GM18511 (cell line): Measurements from ENCODE around the gene HSF5.
"Not testable (repeated sequence)": the region's sequence is repeated elsewhere in the genome, so short reads cannot be mapped to it uniquely, and the experiment has no call there.

ENCODE experiments used
- ATAC-seq: cut with Tn5 transposase; IDR thresholded peaks from one replicate; pipeline ENCODE4 v1.9.1; 2021; ENCODE audit warnings: mild to moderate bottlenecking, moderate library complexity; ENCODE audit not compliant: unreplicated experiment

The HSF5 gene

GRCh38 chr17:58484600-58484999 lies 3.6 kb downstream of the HSF5 start:
- no peak for ATAC-seq

- ATAC-seq = not testable (repeated sequence)
Measured at GRCh38 chr17:58481798-58482197, 6.4 kb downstream of the HSF5 start.

- no peak for ATAC-seq
Measured at GRCh38 chr17:58480090-58480489, 8.1 kb downstream of the HSF5 start.

GRCh38 chr17:58476812-58477211 lies 11.4 kb downstream of the HSF5 start:
- no peak for ATAC-seq

- no peak for ATAC-seq
Measured at GRCh38 chr17:58475985-58476384, 12.2 kb downstream of the HSF5 start.

GRCh38 chr17:58470356-58470755 lies 17.9 kb downstream of the HSF5 start:
- ATAC-seq = no peak

- ATAC-seq = no peak
Measured at GRCh38 chr17:58468944-58469343, 19.3 kb downstream of the HSF5 start.

- ATAC-seq = no peak
Measured at GRCh38 chr17:58455491-58455890, 32.7 kb downstream of the HSF5 start.

- no peak for ATAC-seq
Measured at GRCh38 chr17:58452738-58453137, 35.5 kb downstream of the HSF5 start.

GRCh38 chr17:58447039-58447975 lies 40.9 kb downstream of the HSF5 start:
- no peak for ATAC-seq

GRCh38 chr17:58446086-58446485 lies 42.1 kb downstream of the HSF5 start:
- no peak for ATAC-seq

GRCh38 chr17:58436805-58437239 lies 51.4 kb downstream of the HSF5 start:
- ATAC-seq = no peak

GRCh38 chr17:58436245-58436644 lies 52.0 kb downstream of the HSF5 start:
- no peak for ATAC-seq

- ATAC-seq = no peak
Measured at GRCh38 chr17:58432806-58433573, 55.2 kb downstream of the HSF5 start.

GRCh38 chr17:58427807-58428206 lies 60.4 kb downstream of the HSF5 start:
- no peak for ATAC-seq

- ATAC-seq = no peak
Measured at GRCh38 chr17:58421711-58422110, 66.5 kb downstream of the HSF5 start.

GRCh38 chr17:58420827-58421226 lies 67.4 kb downstream of the HSF5 start:
- ATAC-seq = no peak

- ATAC-seq = peak; percentile 99
Measured at GRCh38 chr17:58417300-58418092, 70.7 kb downstream of the HSF5 start, which contains the start of gene RNF43. Gene RNF43 (minus strand): TSS chr17:58417534. CDS start chr17:58415577, 1,957 bp downstream.

GRCh38 chr17:58416937-58417299 lies 71.3 kb downstream of the HSF5 start:
- ATAC-seq = no peak

GRCh38 chr17:58416396-58416795 lies 71.8 kb downstream of the HSF5 start:
- ATAC-seq = no peak
